H9 (cell line): Measurements from ENCODE around the gene TNFRSF1B. TPM values are rescaled to one million over a fixed set of nuclear protein-coding genes. Genes with fewer than 3 reads are reported as not detected.

ENCODE experiments used
- DNase-seq: peaks from one replicate; pipeline ENCODE4 v3.0.0-alpha.2; 2017
- H2AFZ ChIP-seq: one replicate; pipeline ENCODE4 v1.6.1; 2013; ENCODE audit warnings: mild to moderate bottlenecking, low read length, control low read depth, moderate library complexity
- H2AK5ac ChIP-seq: 2 replicates; pipeline ENCODE4 v1.6.1; 2013; ENCODE audit warnings: low read length, control low read depth, mixed read lengths; ENCODE audit not compliant: insufficient read length
- H2BK120ac ChIP-seq: one replicate; pipeline ENCODE4 v1.6.1; 2013; ENCODE audit warnings: low read depth, mild to moderate bottlenecking, low read length, control low read depth, inconsistent platforms; ENCODE audit not compliant: poor library complexity, severe bottlenecking
- H2BK12ac ChIP-seq: 2 replicates; pipeline ENCODE4 v1.6.1; 2013; ENCODE audit warnings: low read length, control low read depth, mixed read lengths, low read depth; ENCODE audit not compliant: insufficient read length
- H2BK15ac ChIP-seq: 2 replicates; pipeline ENCODE4 v1.6.1; 2013; ENCODE audit warnings: low read depth, low read length, control low read depth
- H2BK20ac ChIP-seq: one replicate; pipeline ENCODE4 v1.6.1; 2013; ENCODE audit warnings: low read depth, mild to moderate bottlenecking, low read length, control low read depth, inconsistent platforms; ENCODE audit not compliant: poor library complexity, severe bottlenecking
- H2BK5ac ChIP-seq: 2 replicates; pipeline ENCODE4 v1.6.1; 2013; ENCODE audit warnings: low read length, control low read depth, mixed read lengths; ENCODE audit not compliant: insufficient read length
- H3K14ac ChIP-seq: 2 replicates; pipeline ENCODE4 v1.6.1; 2013; ENCODE audit warnings: low read length, control low read depth; ENCODE audit not compliant: insufficient read depth
- H3K18ac ChIP-seq: 2 replicates; pipeline ENCODE4 v1.6.1; 2013; ENCODE audit warnings: low read depth, mild to moderate bottlenecking, mixed read lengths, low read length, control low read depth; ENCODE audit not compliant: insufficient read length
- H3K23ac ChIP-seq: 2 replicates; pipeline ENCODE4 v1.6.1; 2013; ENCODE audit warnings: low read length, control low read depth, mixed read lengths, low read depth; ENCODE audit not compliant: insufficient read length
- H3K23me2 ChIP-seq: 2 replicates; pipeline ENCODE4 v1.6.1; 2013; ENCODE audit warnings: low read depth, mild to moderate bottlenecking, mixed read lengths, low read length, control low read depth; ENCODE audit not compliant: insufficient read length, poor library complexity, severe bottlenecking
- H3K27ac ChIP-seq: 2 replicates; pipeline ENCODE4 v1.5.1; 2013; ENCODE audit warnings: low read length, control low read depth, mixed read lengths, low read depth; ENCODE audit not compliant: insufficient read length
- H3K27me3 ChIP-seq: 2 replicates; pipeline ENCODE4 v1.6.1; 2013; ENCODE audit warnings: low read length, control low read depth, inconsistent platforms; ENCODE audit not compliant: insufficient read depth
- H3K4ac ChIP-seq: 2 replicates; pipeline ENCODE4 v1.6.1; 2013; ENCODE audit warnings: low read depth, mild to moderate bottlenecking, control low read depth, inconsistent platforms, low read length, moderate library complexity
- H3K4me1 ChIP-seq: 2 replicates; pipeline ENCODE4 v1.6.1; 2013; ENCODE audit warnings: low read length, control low read depth, inconsistent platforms; ENCODE audit not compliant: insufficient read depth
- H3K4me2 ChIP-seq: 2 replicates; pipeline ENCODE4 v1.6.1; 2013; ENCODE audit warnings: low read length, control low read depth, mixed read lengths; ENCODE audit not compliant: insufficient read length, insufficient read depth
- H3K56ac ChIP-seq: 2 replicates; pipeline ENCODE4 v1.6.1; 2013; ENCODE audit warnings: low read depth, mild to moderate bottlenecking, mixed read lengths, low read length, control low read depth; ENCODE audit not compliant: insufficient read length
- H3K79me1 ChIP-seq: 2 replicates; pipeline ENCODE4 v1.6.1; 2013; ENCODE audit warnings: low read depth, mild to moderate bottlenecking, moderate library complexity, low read length, control low read depth, inconsistent platforms; ENCODE audit not compliant: insufficient read depth, poor library complexity, severe bottlenecking
- H3K79me2 ChIP-seq: 2 replicates; pipeline ENCODE4 v1.6.1; 2013; ENCODE audit warnings: low read length, control low read depth, inconsistent platforms; ENCODE audit not compliant: insufficient read depth
- H3K9ac ChIP-seq: 2 replicates; pipeline ENCODE4 v1.6.1; 2013; ENCODE audit warnings: low read length, control low read depth, mixed read lengths; ENCODE audit not compliant: insufficient read length; ENCODE audit errors: extremely low read depth
- H3K9me3 ChIP-seq: one replicate; pipeline ENCODE4 v1.6.1; 2013; ENCODE audit warnings: low read depth, low read length, inconsistent platforms; ENCODE audit not compliant: control insufficient read depth
- H3T11ph ChIP-seq: one replicate; pipeline ENCODE4 v1.6.1; 2013; ENCODE audit warnings: mild to moderate bottlenecking, low read length, control low read depth, inconsistent platforms
- H4K20me1 ChIP-seq: one replicate; pipeline ENCODE4 v1.6.1; 2013; ENCODE audit not compliant: control insufficient read depth, insufficient read length, insufficient read depth
- H4K5ac ChIP-seq: 2 replicates; pipeline ENCODE4 v1.6.1; 2013; ENCODE audit warnings: low read depth, mild to moderate bottlenecking, mixed read lengths, low read length, control low read depth; ENCODE audit not compliant: insufficient read length
- H4K8ac ChIP-seq: replicated peaks from 2 replicates; pipeline ENCODE4 v1.6.1; 2013; ENCODE audit warnings: low read length, control low read depth, mixed read lengths, low read depth; ENCODE audit not compliant: insufficient read length
- H4K91ac ChIP-seq: 2 replicates; pipeline ENCODE4 v1.6.1; 2013; ENCODE audit warnings: low read depth, mild to moderate bottlenecking, moderate library complexity, mixed read lengths, low read length, control low read depth; ENCODE audit not compliant: insufficient read length
- H3K27ac Mint-ChIP-seq, 3 experiments: 2 replicates in 2 of 3; 3 replicates in 1 of 3; pipeline ENCODE4 v1.8.0; 2020 to 2021; ENCODE audit warnings: mixed read lengths in 3 of 3, mild to moderate bottlenecking in 1 of 3, moderate library complexity in 1 of 3
- H3K27me3 Mint-ChIP-seq: 2 replicates; pipeline ENCODE4 v1.8.0; 2021; ENCODE audit warnings: low read depth, mild to moderate bottlenecking, moderate library complexity, mixed read lengths
- H3K36me3 Mint-ChIP-seq, 3 experiments: 2 replicates in 2 of 3; 3 replicates in 1 of 3; pipeline ENCODE4 v1.8.0; 2020 to 2021; ENCODE audit warnings: low read depth in 3 of 3, mixed read lengths in 3 of 3; ENCODE audit not compliant: insufficient read depth in 1 of 3
- H3K4me1 Mint-ChIP-seq, 2 experiments: 2 replicates each; pipeline ENCODE4 v1.8.0; 2020; ENCODE audit warnings: mixed read lengths in 2 of 2
- H3K4me3 Mint-ChIP-seq, 2 experiments: 2 replicates in 1 of 2; 3 replicates in 1 of 2; pipeline ENCODE4 v1.8.0; 2020 to 2021; ENCODE audit warnings: mild to moderate bottlenecking in 2 of 2, mixed read lengths in 2 of 2, moderate library complexity in 1 of 2
- H3K9me3 Mint-ChIP-seq, 2 experiments: 2 replicates in 1 of 2; 3 replicates in 1 of 2; pipeline ENCODE4 v1.8.0; 2020; ENCODE audit warnings: mild to moderate bottlenecking in 2 of 2, mixed read lengths in 2 of 2, moderate library complexity in 1 of 2
- CTCF ChIP-seq: fragments of 200-600 bp; sonication (generic); conservative IDR thresholded peaks from 3 replicates; pipeline ENCODE4 v1.8.0; 2021; ENCODE audit warnings: antibody characterized with exemption, mild to moderate bottlenecking
- total RNA-seq: library from RNA; stranded (reverse); gene quantifications from 2 replicates; pipeline ENCODE4 v1.2.1, GENCODE V29; 2021

TNFRSF1B gene
- total RNA-seq, 1 experiment from 2014 or later, result 0.57 TPM

GRCh38 chr1:12245733-12246132 lies 78.9 kb downstream of the TNFRSF1B start:
- H2AK5ac ChIP-seq, result no peak overlapping the region
- Mint-ChIP-seq H3K4me3 (no peak overlapping the region), H3K27me3 (no peaks in the 10 kb centered on the region), H3K4me1 (peaks cover 31 to 39% of the 10 kb centered on the region in 2 experiments), H3K36me3 (peaks cover 12 to 40% (median 39%) of the 10 kb centered on the region in 3 experiments; a peak in 6 of 7 replicates), H3K9me3 (no peaks in the 10 kb centered on the region), H3K27ac (no peak overlapping the region; a peak in 1 of 7 replicates)
- H2BK20ac ChIP-seq, result no peak overlapping the region
- H3K27me3 ChIP-seq, result no peaks in the 10 kb centered on the region
- no peak overlapping the region for H3K9ac ChIP-seq
- H2BK5ac ChIP-seq, result no peak overlapping the region
- H4K91ac ChIP-seq, result no peak overlapping the region
- no peak overlapping the region for H4K5ac ChIP-seq
- H3K23me2 ChIP-seq, result no peaks in the 10 kb centered on the region
- no peak overlapping the region for H3K18ac ChIP-seq
- peaks cover 11% of the 10 kb centered on the region; the same call in 1 of the 2 replicates for H3K4me1 ChIP-seq
- H3K9me3 ChIP-seq, result no peaks in the 10 kb centered on the region
- H3K4me2 ChIP-seq, result no peak overlapping the region
- H3K56ac ChIP-seq, result no peak overlapping the region
- no peak overlapping the region for H2BK12ac ChIP-seq
- no peak overlapping the region for H3K4ac ChIP-seq
- TF ChIP-seq CTCF, result no peak
- H3T11ph ChIP-seq, result no peak overlapping the region
- no peaks in the 10 kb centered on the region for H4K20me1 ChIP-seq
- DNase-seq, result no peak
- H3K27ac ChIP-seq, result no peak overlapping the region
- no peak overlapping the region for H4K8ac ChIP-seq
- H3K79me1 ChIP-seq, result no peaks in the 10 kb centered on the region
- H2BK15ac ChIP-seq, result no peak overlapping the region
- H3K23ac ChIP-seq, result no peak overlapping the region
- H3K79me2 ChIP-seq, result no peaks in the 10 kb centered on the region
- H3K14ac ChIP-seq, result no peak overlapping the region
- H2AFZ ChIP-seq, result no peak overlapping the region
- no peak overlapping the region for H2BK120ac ChIP-seq
